SK-N-MC (cell line): Measurements from ENCODE around the gene CPNE8.

ENCODE experiments used
- EZH2 ChIP-seq: fragments of 200-600 bp; sonication (generic); IDR thresholded peaks from one replicate; pipeline ENCODE4 v1.6.1; 2017; ENCODE audit warnings: antibody characterized with exemption
- FOXP2 ChIP-seq: optimal IDR thresholded peaks from 2 replicates; pipeline ENCODE3; 2011; ENCODE audit warnings: mild to moderate bottlenecking, moderate library complexity; ENCODE audit not compliant: insufficient read depth; ENCODE audit errors: extremely low read length, control extremely low read depth
- POLR2AphosphoS5 ChIP-seq: IDR thresholded peaks from 2 replicates; pipeline ENCODE4 v1.6.1; 2012; ENCODE audit warnings: mild to moderate bottlenecking, low read depth, low read length, borderline replicate concordance

GRCh38 chr12:38823738-38824137 is 81.7 kb downstream of the CPNE8 start:
- TF ChIP-seq EZH2 (no peak), POLR2AphosphoS5 (no peak), FOXP2 (no peak)
